GM18498 (cell line): ENCODE data around the gene FUNDC1.
"Not testable (repeated sequence)": the region's sequence is repeated elsewhere in the genome, so short reads cannot be mapped to it uniquely, and the experiment has no call there.

ENCODE experiments used
- ATAC-seq: cut with Tn5 transposase; IDR thresholded peaks from one replicate; pipeline ENCODE4 v1.9.1; 2021; ENCODE audit warnings: mild to moderate bottlenecking, moderate library complexity; ENCODE audit not compliant: unreplicated experiment

The FUNDC1 gene, protein sequence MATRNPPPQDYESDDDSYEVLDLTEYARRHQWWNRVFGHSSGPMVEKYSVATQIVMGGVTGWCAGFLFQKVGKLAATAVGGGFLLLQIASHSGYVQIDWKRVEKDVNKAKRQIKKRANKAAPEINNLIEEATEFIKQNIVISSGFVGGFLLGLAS

DNA sequence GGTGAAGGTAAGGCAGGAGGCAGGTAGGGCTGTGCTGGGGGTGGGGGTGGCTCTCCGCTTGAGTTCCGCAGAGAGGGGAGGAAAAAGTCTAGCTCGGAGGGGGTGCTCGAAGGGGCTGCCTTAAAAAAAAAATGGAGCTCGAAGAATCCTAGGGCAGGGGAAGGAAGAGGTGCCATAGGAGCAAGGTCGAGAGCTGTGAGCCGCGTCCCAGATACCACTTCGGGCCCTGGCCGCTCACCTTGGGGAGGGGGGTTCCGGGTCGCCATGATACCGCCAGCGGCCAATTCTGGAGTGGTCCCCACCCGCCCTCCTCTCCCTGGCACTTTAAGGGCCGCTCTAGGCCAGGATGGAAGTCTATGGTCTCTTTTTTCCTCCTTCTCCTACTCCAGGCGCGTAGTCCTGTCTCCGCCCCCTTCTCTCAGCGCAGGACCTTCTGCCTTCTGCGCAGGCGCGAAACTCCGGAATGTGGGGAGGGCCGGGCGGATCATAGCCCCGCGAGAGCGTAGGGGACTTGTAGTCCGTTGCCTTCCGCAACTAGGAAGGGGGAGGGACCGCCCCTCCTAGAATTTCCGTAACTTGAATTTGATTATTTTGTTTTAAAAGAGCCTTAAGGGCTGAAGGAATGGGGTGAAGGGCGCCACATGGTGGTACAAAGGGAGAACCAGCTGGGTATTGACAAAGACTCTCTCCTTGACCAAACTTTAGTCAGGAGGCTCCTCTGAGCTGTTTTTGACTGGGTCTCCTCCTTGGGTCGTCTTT, at the start of gene FUNDC1:
Gene FUNDC1, minus strand, starts transcription at position 293 of the 759 bp plus-strand sequence. Its CDS starts 27 bp downstream, at position 266.
- ATAC-seq, result peak; percentile 98

DNA sequence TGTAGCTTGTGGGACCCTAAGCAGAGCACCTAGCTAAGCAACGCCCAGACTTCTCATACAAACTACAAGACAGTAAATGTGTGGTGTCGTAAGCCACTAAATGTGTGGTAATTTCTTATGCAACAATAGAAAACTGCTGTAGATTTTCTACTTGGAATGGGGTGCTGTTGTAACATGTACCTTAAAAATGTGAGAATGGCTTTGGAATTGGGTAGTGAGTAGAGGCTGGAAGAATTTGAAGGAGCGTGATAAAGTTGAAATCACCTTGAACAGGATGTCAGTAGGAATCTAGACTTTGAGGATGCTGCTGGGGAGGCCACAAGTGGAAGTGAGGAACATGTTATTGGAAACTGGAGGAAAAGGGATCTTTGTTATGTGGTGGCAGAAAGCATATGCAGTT, 43.2 kb upstream of the FUNDC1 start:
- no peak for ATAC-seq

DNA sequence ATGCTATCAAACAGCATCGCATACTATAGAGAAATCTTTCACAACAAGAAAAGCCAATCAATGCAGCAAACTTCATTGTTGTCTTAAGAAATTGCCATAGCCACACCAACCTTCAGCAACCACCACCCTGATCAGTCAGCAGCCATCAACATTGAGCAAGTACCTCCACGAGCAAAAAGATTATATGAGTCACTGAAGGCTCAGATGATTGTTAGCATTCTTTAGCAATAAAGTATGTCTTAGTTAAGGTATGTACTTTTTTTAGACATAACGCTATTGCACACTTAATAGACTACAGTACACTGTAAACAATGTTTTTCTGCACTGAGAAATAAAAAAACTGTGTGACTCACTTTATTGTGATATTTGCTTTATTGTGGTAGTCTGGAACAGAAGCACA, 37.8 kb upstream of the FUNDC1 start:
- no peak for ATAC-seq

DNA sequence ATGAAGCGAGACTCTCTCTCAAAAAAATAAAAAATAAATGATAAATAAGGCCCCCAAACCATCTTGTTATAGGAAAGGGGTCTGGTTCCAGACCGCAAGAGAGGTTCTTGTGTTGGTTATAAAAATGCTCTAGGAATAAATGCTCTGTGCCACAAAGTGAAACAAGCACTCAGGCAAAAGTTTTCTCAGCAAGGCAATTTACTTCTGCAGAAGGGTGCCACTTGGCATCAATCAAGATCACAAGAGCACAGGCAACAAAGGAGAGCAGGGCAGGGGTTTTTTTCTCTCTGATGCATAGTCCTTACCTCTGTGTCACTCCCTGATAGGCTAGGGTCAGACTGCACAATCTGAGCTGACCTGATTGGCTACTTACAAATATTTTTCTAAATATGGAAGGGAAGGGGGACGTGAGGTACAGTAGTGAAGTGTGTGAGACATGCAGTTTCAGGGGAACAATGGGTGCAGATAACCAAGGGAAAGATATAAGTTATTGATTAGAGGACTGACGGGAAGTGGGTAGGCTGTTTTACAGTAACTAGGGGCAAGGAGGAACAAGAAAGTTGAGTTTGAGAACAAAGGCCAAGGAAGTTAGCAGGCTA, 29.8 kb upstream of the FUNDC1 start:
- no peak for ATAC-seq

DNA sequence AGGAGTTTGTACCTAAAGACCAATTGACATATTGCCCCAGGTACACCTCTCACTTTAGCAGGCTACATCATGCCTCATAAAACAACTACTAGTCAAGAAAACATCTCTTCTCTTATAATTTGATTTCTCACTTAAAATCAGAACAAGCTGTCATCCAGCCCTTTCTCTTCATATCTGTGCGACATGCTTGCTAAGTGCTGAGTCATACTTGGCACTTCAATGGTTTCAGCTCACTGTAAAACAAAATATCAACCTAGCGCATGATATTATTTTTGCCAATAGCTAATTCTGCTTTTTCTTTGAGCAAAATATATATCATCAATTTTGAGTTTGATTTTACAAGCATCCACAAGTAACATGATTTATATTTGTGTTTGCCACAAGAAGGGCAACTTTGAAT, 27.9 kb upstream of the FUNDC1 start:
- ATAC-seq, result no peak

DNA sequence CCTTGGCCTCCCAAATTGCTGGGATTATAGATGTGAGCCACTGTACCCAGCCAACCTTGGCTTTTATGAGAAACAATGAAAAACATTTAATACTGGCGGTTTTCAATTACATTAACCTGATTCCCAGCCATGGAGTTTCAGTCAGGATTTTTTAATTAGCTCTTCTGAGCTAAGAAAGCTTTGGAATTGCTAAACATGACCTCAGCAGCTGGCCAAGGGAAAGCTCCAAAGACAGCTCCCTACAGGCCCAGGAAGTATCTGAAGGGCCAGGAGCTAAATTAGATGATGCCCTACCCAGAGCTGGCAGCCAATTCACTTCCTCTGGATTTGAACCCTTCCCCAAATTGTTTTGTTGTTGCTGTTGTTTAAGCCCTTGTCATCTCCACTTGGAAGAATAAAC, 26.5 kb upstream of the FUNDC1 start:
- ATAC-seq, result no peak

DNA sequence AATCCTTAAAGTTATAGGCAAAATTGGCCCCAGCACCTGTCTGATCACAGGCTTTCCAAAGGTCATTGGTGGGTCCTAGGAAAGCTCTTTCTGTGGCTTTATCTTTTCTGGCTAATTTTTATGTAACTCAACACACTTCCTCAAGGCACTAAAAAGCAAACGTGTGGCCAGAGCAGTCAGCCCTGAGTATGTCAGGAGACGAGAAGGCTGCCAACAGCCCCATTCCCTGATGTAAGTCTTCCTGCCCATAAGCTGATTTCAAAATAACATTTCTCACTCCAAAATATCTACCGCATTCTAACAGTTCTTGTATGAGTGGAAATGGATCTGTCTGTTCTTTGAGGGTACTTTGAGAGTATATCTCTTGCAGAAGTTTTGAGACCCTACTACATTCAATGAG, 25.5 kb upstream of the FUNDC1 start:
- no peak for ATAC-seq

DNA sequence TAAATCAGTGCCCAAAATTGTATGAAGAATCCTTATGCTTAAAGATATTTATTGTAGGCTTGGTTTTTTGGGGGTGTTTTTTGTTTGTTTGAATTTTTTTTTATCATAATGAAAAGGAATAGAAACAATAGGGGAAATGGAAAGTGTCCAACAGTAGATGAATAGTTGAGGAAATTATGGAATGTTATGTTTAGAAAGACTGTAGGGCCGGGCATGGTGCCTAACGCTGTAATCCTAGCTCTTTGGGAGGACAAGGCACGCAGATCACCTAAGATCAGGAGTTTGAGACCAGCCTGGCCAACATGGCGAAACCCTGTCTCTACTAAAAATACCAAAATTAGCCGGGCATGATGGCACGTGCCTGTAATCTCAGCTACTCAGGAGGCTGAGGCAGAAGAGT, 19.2 kb upstream of the FUNDC1 start:
- ATAC-seq, result not testable (repeated sequence)

DNA sequence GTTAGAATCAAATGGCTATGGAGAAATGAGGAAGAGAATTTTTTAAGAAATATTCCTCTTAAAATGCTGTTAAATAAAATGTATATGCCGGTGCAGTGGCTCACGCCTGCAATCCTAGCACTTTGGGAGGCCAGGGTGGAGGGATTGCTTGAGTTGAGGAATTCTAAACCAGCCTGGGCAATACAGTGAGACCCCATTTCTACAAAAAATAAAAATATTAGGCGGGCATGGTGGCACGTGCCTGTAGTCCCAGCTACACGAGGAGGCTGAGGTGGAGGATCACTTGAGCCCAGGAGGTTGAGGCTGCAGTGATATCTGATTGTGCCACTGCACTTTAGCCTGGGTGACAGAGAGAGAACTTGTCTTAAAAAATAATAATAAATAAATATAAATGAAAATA, 7.9 kb upstream of the FUNDC1 start:
- no peak for ATAC-seq

DNA sequence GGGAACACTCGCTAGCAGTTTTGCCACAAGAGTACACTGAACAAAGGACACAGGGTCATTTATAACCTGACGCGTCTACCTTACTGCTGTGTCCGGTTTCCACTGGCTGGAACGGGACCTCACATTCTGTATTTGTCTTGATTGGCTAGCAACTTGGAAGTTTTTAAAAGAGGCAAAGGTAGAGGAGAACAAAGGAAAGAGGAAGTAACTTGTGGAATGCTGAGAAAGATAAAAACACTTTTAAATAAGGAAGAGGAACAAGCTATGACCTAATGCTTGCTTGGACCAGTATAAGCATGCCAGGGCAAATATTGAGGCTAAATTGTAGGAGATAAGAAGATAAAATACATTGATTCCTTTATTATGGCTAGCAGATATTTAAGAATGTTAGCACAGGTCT, 2.8 kb upstream of the FUNDC1 start:
- ATAC-seq, result not testable (repeated sequence)

DNA sequence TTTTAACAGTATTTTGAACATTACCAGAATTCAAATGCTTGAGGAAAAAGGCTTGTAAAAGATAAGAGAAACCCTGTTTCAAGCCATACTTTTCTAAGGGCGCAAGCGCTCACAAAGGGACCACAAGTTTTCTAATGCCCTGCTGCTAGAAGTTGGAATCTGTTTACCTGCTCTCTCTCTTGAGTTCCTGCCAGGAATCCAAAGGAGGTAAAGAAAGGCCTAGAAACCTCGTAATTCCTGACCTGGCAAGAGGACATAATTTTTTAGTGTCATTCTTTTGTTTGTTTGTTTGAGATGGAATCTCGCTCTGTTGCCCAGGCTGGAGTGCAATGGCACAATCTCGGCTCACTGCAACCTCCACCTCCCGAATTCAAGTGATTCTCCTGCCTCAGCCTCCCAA, 1.4 kb upstream of the FUNDC1 start:
- ATAC-seq, result no peak

DNA sequence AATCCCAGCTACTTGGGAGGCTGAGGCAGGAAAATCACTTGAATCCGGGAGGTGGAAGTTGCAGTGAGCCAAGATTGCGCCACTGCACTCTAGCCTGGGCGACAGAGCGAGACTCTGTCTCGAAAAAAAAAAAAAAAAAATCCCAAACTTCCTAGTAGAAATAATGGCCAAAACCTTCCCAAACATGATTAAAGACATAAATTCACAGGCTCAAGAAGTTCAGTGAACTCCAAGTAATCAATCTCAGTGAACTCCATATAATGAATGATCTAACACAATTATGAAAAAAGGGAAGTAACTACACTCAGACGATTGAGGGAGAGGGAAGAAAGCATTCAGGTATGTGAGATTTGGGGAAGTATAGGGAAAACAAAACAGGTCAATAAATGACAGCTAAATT, 6.5 kb downstream of the FUNDC1 start:
- no peak for ATAC-seq

DNA sequence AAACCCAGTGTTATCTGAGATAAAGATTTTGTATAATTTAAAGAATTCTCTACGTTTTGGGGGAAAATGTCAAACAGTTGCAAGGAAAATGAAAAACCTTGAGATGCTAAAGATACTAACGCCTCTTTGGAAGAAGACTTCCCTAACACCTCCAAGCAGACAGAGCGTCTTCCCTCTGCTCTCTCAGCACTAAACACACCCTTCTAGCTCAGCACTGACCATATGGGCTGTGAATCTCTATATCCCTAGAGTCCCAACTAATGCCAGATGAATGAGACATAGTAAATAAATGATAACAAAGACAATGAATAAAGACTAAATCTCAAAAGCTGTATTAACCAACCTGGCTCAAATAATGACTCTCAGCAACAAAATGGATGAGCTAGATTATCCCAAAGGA, 13.3 kb downstream of the FUNDC1 start:
- ATAC-seq, result no peak

DNA sequence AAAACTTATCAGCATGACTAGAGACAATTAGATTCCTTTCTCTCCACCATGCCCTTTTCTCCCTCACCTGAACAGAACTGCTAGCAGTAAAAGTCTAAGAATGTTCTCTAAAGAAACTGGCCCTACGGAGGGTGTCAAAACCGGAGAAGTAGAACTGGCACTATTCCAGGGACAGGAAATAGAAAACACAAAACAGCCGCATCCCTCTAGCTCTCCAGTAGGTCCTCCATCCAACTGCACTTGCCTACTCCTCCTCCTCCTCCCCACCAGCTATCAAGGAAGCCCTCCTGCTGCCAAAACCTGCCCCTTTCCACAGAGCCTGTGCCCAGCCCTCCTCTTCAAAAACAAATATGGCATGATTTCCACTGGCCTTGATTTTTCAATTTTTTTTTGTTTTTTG, 28.4 kb downstream of the FUNDC1 start:
- ATAC-seq, result no peak

DNA sequence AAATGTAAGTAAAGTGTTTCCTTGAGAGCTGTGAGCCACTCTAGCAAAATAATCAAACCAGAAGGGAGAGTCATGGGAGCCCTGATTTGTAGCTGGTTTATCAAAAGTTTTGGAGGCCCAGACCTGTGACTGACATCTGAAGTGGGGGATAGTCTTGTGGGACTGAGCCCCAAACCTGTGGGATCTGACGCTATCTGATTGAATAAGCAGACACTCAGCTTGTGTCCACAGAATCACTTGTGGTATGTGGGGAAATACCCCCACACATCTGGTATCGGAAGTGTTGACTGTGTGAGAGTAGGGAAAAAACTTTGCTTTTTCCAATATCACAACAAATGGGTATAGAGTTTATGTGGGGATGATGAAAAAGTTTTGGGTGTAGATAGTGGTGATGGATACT, 35.4 kb downstream of the FUNDC1 start:
- no peak for ATAC-seq

DNA sequence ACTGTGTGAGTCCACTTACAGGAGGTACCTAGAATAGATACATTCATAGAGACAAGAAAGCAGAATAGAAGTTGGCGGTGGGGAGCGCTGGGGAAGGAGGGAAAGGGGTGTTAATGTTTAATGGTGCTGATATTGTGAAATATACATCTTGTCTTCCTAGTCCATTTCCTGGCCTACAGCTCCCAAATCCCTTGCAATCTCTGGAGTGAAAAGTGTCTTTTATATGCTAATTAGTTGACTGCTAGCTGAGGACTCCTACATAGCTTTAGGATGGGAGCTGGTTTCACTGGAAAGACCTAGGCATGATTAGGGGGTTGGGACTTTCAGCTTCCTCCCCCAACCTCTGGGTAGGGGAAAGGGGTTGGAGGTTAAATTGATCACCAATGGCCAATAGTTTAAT, 36.0 kb downstream of the FUNDC1 start:
- no peak for ATAC-seq

DNA sequence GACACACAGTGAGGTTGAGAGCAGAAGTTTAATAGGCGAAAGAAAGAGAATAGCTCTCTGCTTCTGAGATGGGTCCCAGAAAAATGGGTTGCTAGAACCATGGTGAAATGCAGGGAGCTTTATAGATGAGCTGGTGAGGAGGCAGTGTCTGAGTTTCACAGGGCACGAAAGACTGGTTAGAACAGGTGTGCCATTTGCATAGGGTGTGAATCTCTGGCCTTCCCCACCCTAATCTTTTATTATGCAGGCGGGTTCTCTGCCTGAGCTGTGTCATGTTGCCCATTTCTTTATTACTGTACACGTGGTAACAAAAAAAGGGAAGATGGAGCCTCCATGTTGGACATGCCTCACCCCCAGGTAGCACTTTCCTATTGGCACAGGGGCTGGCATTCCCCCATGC, 39.1 kb downstream of the FUNDC1 start:
- no peak for ATAC-seq

DNA sequence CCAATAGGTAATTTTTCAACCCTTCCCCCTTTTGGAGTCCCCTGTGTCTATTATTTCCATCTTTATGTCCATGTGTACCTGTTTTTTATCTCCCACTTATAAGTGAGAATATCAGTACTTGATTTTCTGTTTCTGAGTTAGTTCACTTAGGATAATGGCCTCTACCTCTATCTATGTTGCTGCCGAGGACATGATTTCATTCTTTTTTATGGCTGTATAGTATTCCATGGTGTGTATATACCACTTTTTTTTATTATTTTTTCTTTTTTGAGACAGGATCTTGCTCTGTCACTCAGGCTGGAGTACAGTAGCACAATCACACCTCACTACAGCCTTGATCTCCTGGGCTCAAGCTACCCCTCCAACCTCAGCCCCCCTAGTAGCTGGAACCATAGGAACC, 47.6 kb downstream of the FUNDC1 start:
- no peak for ATAC-seq

DNA sequence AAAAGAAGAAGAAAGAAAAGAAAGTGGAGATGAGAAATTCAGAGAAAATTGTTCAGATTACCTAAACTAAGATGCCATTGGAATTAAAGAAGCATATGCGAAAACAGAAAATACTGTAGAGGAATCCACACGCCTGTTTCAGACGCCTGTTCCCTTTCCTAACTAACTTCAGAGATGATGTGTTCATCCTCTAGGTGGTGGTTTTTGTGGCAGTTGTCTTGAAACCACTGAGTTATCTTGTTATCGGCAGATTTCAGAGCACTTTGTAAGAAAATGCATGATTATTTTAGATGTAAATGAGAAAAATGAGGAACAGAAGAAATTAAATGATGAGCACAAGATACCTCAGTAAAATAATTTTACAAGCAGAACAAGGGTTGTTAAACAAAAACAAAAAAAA, 48.3 kb downstream of the FUNDC1 start:
- no peak for ATAC-seq

DNA sequence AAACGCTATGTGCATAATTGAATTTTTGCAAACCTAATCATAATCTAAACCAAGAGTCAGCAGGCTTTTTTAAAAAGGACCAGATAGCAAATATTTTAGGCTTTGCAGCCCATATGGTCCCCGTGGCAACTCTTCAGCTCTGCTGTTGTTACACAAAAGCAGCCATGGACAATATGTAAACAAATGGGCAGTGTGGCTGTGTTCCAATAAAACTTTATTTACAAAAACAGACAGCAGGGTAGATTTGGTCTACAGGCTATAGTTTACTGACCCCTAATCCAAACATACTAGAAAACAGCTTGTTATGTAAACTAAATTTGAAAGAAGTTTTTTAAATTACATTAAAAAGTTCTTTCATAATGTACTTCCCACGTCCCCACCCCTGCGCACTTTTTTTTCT, 53.1 kb downstream of the FUNDC1 start:
- ATAC-seq, result no peak

DNA sequence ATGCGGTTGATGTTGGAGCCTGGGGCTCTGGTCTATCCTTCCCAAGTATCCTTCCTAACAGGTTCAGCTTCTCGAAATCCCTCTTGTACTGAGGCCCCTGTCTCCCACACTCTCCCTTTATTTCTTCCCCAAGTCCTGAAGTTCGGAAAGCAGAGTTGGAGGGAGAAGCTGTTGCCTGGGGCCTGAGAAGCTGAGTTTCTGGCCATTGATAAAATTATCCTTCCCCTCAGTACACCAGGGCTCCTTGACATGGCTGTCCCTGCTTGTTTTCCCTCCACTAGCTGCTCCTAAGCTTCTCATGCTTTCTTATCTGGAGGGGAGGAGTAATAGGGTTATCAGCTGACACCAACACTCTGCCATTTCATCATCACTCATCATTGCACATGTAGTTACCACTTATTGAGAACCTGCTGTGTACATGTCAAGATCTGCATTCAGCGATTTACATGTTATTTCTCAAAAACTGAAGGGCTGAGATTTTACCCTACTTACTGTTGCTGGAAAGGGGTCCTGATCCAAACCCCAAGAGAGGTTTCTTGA, 58.0 kb downstream of the FUNDC1 start:
- no peak for ATAC-seq

DNA sequence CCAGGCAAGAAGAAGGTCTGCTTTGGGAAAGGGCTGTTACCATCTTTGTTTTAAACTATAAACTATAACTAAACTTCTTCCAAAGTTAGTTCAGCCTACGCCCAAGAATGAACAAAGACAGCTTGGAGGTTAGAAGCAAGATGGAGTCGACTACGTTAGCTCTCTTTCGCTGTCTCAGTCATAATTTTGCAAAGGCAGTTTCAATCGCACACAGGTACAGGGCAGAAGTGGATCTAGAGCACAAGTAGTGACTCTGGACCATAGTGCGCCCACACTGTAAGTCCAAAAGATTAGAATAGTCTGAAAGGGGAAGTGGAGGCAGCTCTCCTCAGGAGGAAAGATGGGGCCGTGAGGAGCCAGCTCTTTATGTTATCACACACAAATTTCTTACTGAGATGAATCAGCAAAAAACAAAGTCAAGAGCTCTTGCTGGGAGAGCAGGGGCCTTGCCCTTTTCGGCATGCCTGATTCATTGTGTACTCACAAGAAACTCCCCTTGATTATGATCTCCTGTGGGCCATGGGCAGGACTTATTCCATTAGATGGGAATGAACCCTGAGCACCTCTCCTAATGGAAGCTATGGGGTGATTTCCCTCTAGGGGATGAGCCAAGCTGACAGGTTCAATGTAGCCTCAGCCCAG, 58.6 kb downstream of the FUNDC1 start:
- ATAC-seq, result no peak
